HG03432 (cell line): Measurements from ENCODE around the gene DPEP3.

Experiments
- ATAC-seq: cut with Tn5 transposase; IDR thresholded peaks from one replicate; pipeline ENCODE4 v1.9.1; 2021; ENCODE audit warnings: mild to moderate bottlenecking, moderate library complexity; ENCODE audit not compliant: unreplicated experiment

Gene DPEP3

DNA sequence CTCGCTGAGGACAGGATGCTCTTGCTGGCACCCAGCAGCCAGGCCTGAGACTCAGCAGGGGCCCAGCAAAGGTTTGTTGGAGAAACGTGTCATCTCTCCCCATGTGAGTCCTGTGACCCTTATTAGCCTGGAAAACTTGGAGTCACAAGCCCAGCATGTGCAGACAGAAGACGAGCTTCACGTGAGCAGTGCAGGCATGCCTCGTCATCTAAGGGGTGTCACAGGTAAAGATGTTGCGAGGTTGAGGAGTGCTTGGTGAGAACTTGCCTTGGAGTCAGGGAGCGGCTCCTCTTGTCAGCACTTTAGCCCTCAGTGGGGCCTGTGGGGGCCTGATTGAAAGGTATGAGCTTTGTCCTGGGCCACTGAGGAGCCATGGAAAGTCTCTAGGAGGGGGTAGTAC lies 46.5 kb downstream of the DPEP3 start:
- no peak for ATAC-seq

DNA sequence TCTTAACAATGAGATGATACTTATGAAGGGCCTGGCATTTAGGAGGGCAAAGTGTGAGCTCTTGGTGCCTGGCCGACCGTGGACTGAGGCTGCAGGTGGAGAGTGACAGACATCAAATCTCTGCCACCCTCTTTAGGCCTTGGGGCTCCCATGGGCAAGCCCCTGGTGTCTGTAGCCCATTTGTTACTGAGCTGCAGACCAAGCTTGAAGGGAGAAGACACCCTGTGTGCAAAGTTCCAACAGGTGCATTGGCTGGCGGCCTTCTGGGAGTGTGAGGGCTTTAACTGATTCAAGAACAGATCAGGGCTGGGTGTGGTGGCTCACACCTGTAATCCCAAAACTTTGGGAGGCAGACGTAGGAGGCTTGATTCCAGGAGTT lies 47.8 kb downstream of the DPEP3 start:
- ATAC-seq: no peak

- ATAC-seq: no peak
Measured at GRCh38 chr16:67931712-67932461, 48.4 kb downstream of the DPEP3 start, which contains the start of gene CTRL. Gene CTRL (minus strand): TSS chr16:67931862. CDS start chr16:67931852, 10 bp downstream.

- ATAC-seq: no peak
Measured at GRCh38 chr16:67930678-67931211, 49.6 kb downstream of the DPEP3 start.

GRCh38 chr16:67930191-67930590 lies 50.1 kb downstream of the DPEP3 start:
- no peak for ATAC-seq

- peak; percentile 60 for ATAC-seq
Measured at GRCh38 chr16:67928561-67929364, 51.5 kb downstream of the DPEP3 start.

DNA sequence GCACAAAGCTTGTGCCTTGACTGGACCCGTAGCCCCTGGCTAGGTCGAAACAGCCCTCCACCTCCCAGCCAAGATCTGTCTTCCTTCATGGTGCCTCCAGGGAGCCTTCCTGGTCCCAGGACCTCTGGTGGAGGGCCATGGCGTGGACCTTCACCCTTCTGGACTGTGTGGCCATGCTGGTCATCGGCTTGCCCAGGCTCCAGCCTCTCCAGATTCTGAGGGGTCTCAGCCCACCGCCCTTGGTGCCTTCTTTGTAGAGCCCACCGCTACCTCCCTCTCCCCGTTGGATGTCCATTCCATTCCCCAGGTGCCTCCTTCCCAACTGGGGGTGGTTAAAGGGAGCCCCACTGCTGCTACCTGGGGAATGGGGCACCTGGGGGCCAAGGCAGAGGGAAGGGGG lies 52.2 kb downstream of the DPEP3 start:
- ATAC-seq: no peak

- no peak for ATAC-seq
Measured at GRCh38 chr16:67927131-67927941, 53.0 kb downstream of the DPEP3 start.

GRCh38 chr16:67926181-67926750 lies 54.0 kb downstream of the DPEP3 start:
- ATAC-seq: no peak
